GM12878 (cell line): ENCODE results near the gene NCAPD2. TPM values are rescaled to one million over a fixed set of nuclear protein-coding genes. Genes with fewer than 3 reads are reported as not detected.

Experiments used
- ATAC-seq: fragments of 200-7000 bp; cut with Tn5 transposase; 3 replicates; pipeline ENCODE4 v1.9.1; 2020; ENCODE audit warnings: mild to moderate bottlenecking, moderate library complexity
- BruUV-seq: library from RNA; stranded (reverse); fragments of 400-500 nt; replicated peaks from 2 replicates; lab custom pipeline; 2021; lab: Mats Ljungman, UMichigan
- CTCF ChIA-PET: fragments of 300-600 bp; sonication (Branson Sonifier 250); formaldehyde crosslinking; extraction: SDS; loops from one replicate; lab custom pipeline; 2021; ENCODE audit warnings: inconsistent platforms; lab: Yijun Ruan, JAX
- POLR2A ChIA-PET: fragments of 350-600 bp; formaldehyde crosslinking; extraction: SDS; loops from one replicate; lab custom pipeline; 2021; ENCODE audit warnings: inconsistent platforms; lab: Charles Lee
- RAD21 ChIA-PET: fragments of 300-600 bp; sonication (Branson Sonifier 250); formaldehyde crosslinking; loops from one replicate; lab custom pipeline; 2023; ENCODE audit warnings: antibody characterized with exemption; ENCODE audit not compliant: unreplicated experiment; lab: Charles Lee
- SMC1A ChIA-PET: fragments of 300-600 bp; sonication (Branson Sonifier 250); formaldehyde crosslinking; loops from one replicate; lab custom pipeline; 2023; ENCODE audit not compliant: unreplicated experiment, uncharacterized antibody; lab: Charles Lee
- DNase-seq: peaks from one replicate; pipeline ENCODE4 v3.0.0-alpha.2; 2011; ENCODE audit warnings: low read depth, low spot score
- FAIRE-seq: peaks from 3 replicates; lab custom pipeline; 2011; peaks lifted over from hg19 to GRCh38; lab: Jason Lieb, UNC
- H2AFZ ChIP-seq: 2 replicates; pipeline ENCODE4 v1.6.0; 2011; ENCODE audit warnings: low read depth, low read length, control low read depth; ENCODE audit not compliant: control insufficient read depth
- H3K27ac ChIP-seq: 2 replicates; pipeline ENCODE4 v1.5.1; 2011; ENCODE audit warnings: control low read depth; ENCODE audit not compliant: control insufficient read depth, insufficient read depth
- H3K27me3 ChIP-seq, 2 experiments: replicated peaks in 1 of 2; 2 replicates each; pipeline versions ENCODE4 v1.6.0 to v1.6.1; 2011; ENCODE audit warnings: low read length in 1 of 2; ENCODE audit not compliant: control insufficient read depth in 2 of 2, insufficient read depth in 2 of 2
- H3K36me3 ChIP-seq, 2 experiments: 2 replicates each; pipeline ENCODE4 v1.5.1; 2011; ENCODE audit warnings: low read length in 1 of 2; ENCODE audit not compliant: control insufficient read depth in 2 of 2, insufficient read depth in 2 of 2
- H3K4me1 ChIP-seq: 2 replicates; pipeline ENCODE4 v1.6.1; 2011; ENCODE audit warnings: mild to moderate bottlenecking, low read length, moderate library complexity, mixed read lengths; ENCODE audit not compliant: control insufficient read depth, insufficient read depth
- H3K4me2 ChIP-seq: 2 replicates; pipeline ENCODE4 v1.6.0; 2011; ENCODE audit warnings: control low read depth; ENCODE audit not compliant: control insufficient read depth, insufficient read depth
- H3K4me3 ChIP-seq: fragments of 200-600 bp; sonication (generic); 2 replicates; pipeline ENCODE4 v1.5.1; 2016
- H3K79me2 ChIP-seq: 2 replicates; pipeline ENCODE4 v1.6.0; 2011; ENCODE audit warnings: low read length; ENCODE audit not compliant: control insufficient read depth, insufficient read depth
- H3K9ac ChIP-seq: 2 replicates; pipeline ENCODE4 v1.8.0; 2011; ENCODE audit warnings: low read length, control low read depth, mixed read lengths; ENCODE audit not compliant: control insufficient read depth, insufficient read depth
- H3K9me3 ChIP-seq: replicated peaks from 3 replicates; pipeline ENCODE4 v1.5.1; 2011; ENCODE audit warnings: mild to moderate bottlenecking, low read length; ENCODE audit not compliant: control insufficient read depth, insufficient read depth
- H4K20me1 ChIP-seq: 2 replicates; pipeline ENCODE4 v1.6.0; 2011; ENCODE audit not compliant: control insufficient read depth, insufficient read depth
- KLF5 ChIP-seq: fragments of 450-650 bp; IDR thresholded peaks from 2 replicates; pipeline ENCODE4 v1.6.1; 2014; ENCODE audit warnings: mild to moderate bottlenecking; ENCODE audit not compliant: partially characterized antibody
- NR2F1 ChIP-seq: fragments of 450-650 bp; conservative IDR thresholded peaks from 2 replicates; pipeline ENCODE4 v1.6.1; 2017; ENCODE audit warnings: mild to moderate bottlenecking
- POLR2AphosphoS5 ChIP-seq: IDR thresholded peaks from 2 replicates; pipeline ENCODE4 v1.6.1; 2011; ENCODE audit warnings: mild to moderate bottlenecking, low read length, inconsistent platforms
- RELA ChIP-seq: fragments of 450-650 bp; IDR thresholded peaks from 2 replicates; pipeline ENCODE4 v1.8.0; 2014; ENCODE audit warnings: borderline replicate concordance; ENCODE audit not compliant: partially characterized antibody
- SMAD5 ChIP-seq: IDR thresholded peaks from 2 replicates; pipeline ENCODE4 v1.6.1; 2016; ENCODE audit warnings: antibody characterized with exemption, low read depth
- YBX1 ChIP-seq: fragments of 450-650 bp; IDR thresholded peaks from 2 replicates; pipeline ENCODE4 v1.6.1; 2016; ENCODE audit warnings: antibody characterized with exemption
- ZNF217 ChIP-seq: fragments of 450-650 bp; IDR thresholded peaks from 2 replicates; pipeline ENCODE4 v1.6.1; 2017; ENCODE audit warnings: antibody characterized with exemption, mild to moderate bottlenecking
- ZNF24 ChIP-seq: fragments of 450-650 bp; IDR thresholded peaks from 2 replicates; pipeline ENCODE4 v1.6.1; 2017; ENCODE audit warnings: antibody characterized with exemption, mild to moderate bottlenecking
- ZNF622 ChIP-seq: fragments of 450-650 bp; IDR thresholded peaks from 2 replicates; pipeline ENCODE4 v1.6.1; 2017; ENCODE audit warnings: mild to moderate bottlenecking, inconsistent platforms
- ZNF687 ChIP-seq: fragments of 450-650 bp; IDR thresholded peaks from 2 replicates; pipeline ENCODE4 v1.6.1; 2017; ENCODE audit warnings: mild to moderate bottlenecking, moderate library complexity
- WGBS: methylation state at CpG from one replicate; pipeline ENCODE4 v1.1.6; 2016; ENCODE audit warnings: low lambda C conversion rate; ENCODE audit not compliant: insufficient replicate concordance, insufficient coverage; ENCODE audit errors: missing lambda C conversion rate; 5-methylcytosine and 5-hydroxymethylcytosine counted together
- in situ Hi-C: fragments of 300-500 bp; cut with MboI; formaldehyde crosslinking; loops from 9 replicates; pipeline ENCODE4 v1.14.3; 2018; ENCODE audit warnings: mixed read lengths
- intact Hi-C: fragments of 100-400 bp; cut with micrococcal nuclease; formaldehyde crosslinking; loops from one replicate; pipeline ENCODE4 v1.14.2; 2022; ENCODE audit not compliant: unreplicated experiment
- polyA plus RNA-seq, 11 experiments: library from polyadenylated mRNA; depleted of rRNA in 4 of 11; unstranded in 6 of 11; stranded (reverse) in 5 of 11; fragments of >200 nt; fragmentation: Nextera tagmentation in 4 of 11; fragmentation: Illumina TruSeq in 1 of 11; extraction: Ambion mirVana in 4 of 11; extraction: Trizol in 1 of 11; gene quantifications; 1 replicate in 1 of 11; 2 replicates in 10 of 11; pipeline versions ENCODE4 v1.2.1 to v1.2.3, GENCODE V29; 2011 to 2016; ENCODE audit warnings: inconsistent platforms in 2 of 11, missing spikeins in 2 of 11, low read depth in 1 of 11
- total RNA-seq, 4 experiments: library from RNA; depleted of rRNA in 3 of 4; stranded (reverse); fragments of >200 nt in 3 of 4; fragmentation: Illumina TruSeq in 1 of 4; extraction: Trizol in 1 of 4; gene quantifications; 2 replicates each; pipeline versions ENCODE4 v1.2.1 to v1.2.3, GENCODE V29; 2013 to 2021

Gene NCAPD2
- total and polyA plus RNA-seq, 10 of the 15 experiments (the other 5 are each of a cell fraction or from before 2014, with no cell fraction given), result 24.2 to 160 (median 110) TPM

- no peak overlapping the region for H3K9ac ChIP-seq
- no peak for FAIRE-seq
- H4K20me1 ChIP-seq, result no peaks in the 10 kb centered on the region
- H2AFZ ChIP-seq, result no peak overlapping the region
- in situ Hi-C loops, result no loop called here
- H3K27me3 ChIP-seq, result no peaks in the 10 kb centered on the region
- H3K79me2 ChIP-seq, result peaks cover 14% of the 10 kb centered on the region
- no peak overlapping the region for H3K27ac ChIP-seq
- POLR2A ChIA-PET, result interaction anchor here (0.8 to 1.5 kb wide), 4 partner anchors 16 to 62 kb away, joined by 3 to 7 read pairs (median 4); partner anchors contain the start of gene GAPDH
- peaks cover 6% of the 10 kb centered on the region; the same call in 1 of the 2 replicates for H3K4me1 ChIP-seq
- ATAC-seq, result no peak
- no peak overlapping the region for H3K4me3 ChIP-seq
- TF ChIP-seq RELA, result no peak
- TF ChIP-seq ZNF622, result no peak
- no peak for TF ChIP-seq SMAD5
- no peak for TF ChIP-seq NR2F1
- TF ChIP-seq KLF5, result no peak
- no peak for TF ChIP-seq POLR2AphosphoS5
- TF ChIP-seq, all 136 proteins: peak for 0
- Histone ChIP-seq H3K4me2 (no peak overlapping the region), H3K9me3 (no peaks in the 10 kb centered on the region), H3K36me3 (no peaks in the 10 kb centered on the region; a peak in 1 of 4 replicates)
- SMC1A ChIA-PET, result interaction anchor here (0.6 to 1.3 kb wide), 3 partner anchors 48 to 62 kb away, joined by 3 to 4 read pairs (median 3); no protein-coding TSS in a partner anchor
- RAD21 ChIA-PET, result no interaction called here
- 63% methylated on average over 1 of the region's 1 CpG for WGBS
- BruUV-seq, result no TSS peak
- intact Hi-C loops, result no loop called here
- CTCF ChIA-PET, result interaction anchor here (0.9 to 2.0 kb wide), 3 partner anchors 8 to 49 kb away, joined by 3 to 9 read pairs (median 5); no protein-coding TSS in a partner anchor
- DNase-seq, result no peak
These were observed 5.7 kb upstream of the NCAPD2 start for GRCh38 chr12:6488240-6488639.

GRCh38 chr12:6489449-6489848 is 4.5 kb upstream of the NCAPD2 start:
- Histone ChIP-seq H3K9ac (no peak overlapping the region), H3K9me3 (no peaks in the 10 kb centered on the region), H3K27me3 (no peaks in the 10 kb centered on the region), H3K36me3 (no peaks in the 10 kb centered on the region; a peak in 1 of 4 replicates), H4K20me1 (no peaks in the 10 kb centered on the region), H3K4me1 (peaks cover 6% of the 10 kb centered on the region; the same call in 1 of the 2 replicates), H3K79me2 (peaks cover 18% of the 10 kb centered on the region), H3K4me2 (no peak overlapping the region), H3K27ac (no peak overlapping the region), H3K4me3 (no peak overlapping the region), H2AFZ (no peak overlapping the region)
- POLR2A ChIA-PET, result interaction anchor here (0.7 kb wide), 1 partner anchor 47 kb away, joined by 4 read pairs; no protein-coding TSS in a partner anchor
- TF ChIP-seq ZNF24, result no peak
- no peak for TF ChIP-seq ZNF217
- no peak for TF ChIP-seq YBX1
- no peak for TF ChIP-seq ZNF687
- CTCF ChIA-PET, result interaction anchor here (0.7 to 2.0 kb wide), 2 partner anchors 24 to 66 kb away, joined by 5 to 9 read pairs; no protein-coding TSS in a partner anchor
- RAD21 ChIA-PET, result interaction anchor here (0.9 kb wide), 1 partner anchor 45 kb away, joined by 3 read pairs; the partner anchor contains the start of gene GAPDH
- SMC1A ChIA-PET, result interaction anchor here (0.6 to 1.2 kb wide), 2 partner anchors 37 to 48 kb away, joined by 4 to 5 read pairs; no protein-coding TSS in a partner anchor
- ATAC-seq (no peak), DNase-seq (no peak), FAIRE-seq (no peak)
- intact Hi-C loops (no loop called here), in situ Hi-C loops (no loop called here)
- BruUV-seq, result no TSS peak
- WGBS, result 45% methylated on average over 4 of the region's 4 CpGs
